Activated CD8-positive, alpha-beta T cell treated with anti-CD3 and anti-CD28 coated beads for 36 hours (primary cell): ENCODE results near the gene CUBN. TPM values are rescaled to one million over a fixed set of nuclear protein-coding genes. Genes with fewer than 3 reads are reported as not detected.

ENCODE experiments used
- ATAC-seq: fragments of 200-7000 bp; cut with Tn5 transposase; one replicate; pipeline ENCODE4 v1.10.0; 2021; ENCODE audit warnings: mild to moderate bottlenecking, moderate library complexity
- CTCF ChIA-PET: fragments of 350-600 bp; sonication (Branson Sonifier 250); formaldehyde crosslinking; loops from one replicate; lab custom pipeline; 2021; ENCODE audit warnings: antibody characterized with exemption; lab: Charles Lee
- POLR2A ChIA-PET: fragments of 350-600 bp; sonication (Branson Sonifier 250); formaldehyde crosslinking; loops from one replicate; lab custom pipeline; 2021; ENCODE audit warnings: antibody characterized with exemption; lab: Charles Lee
- DNase-seq: peaks from one replicate; pipeline ENCODE4 v3.0.0-alpha.2; 2020
- H3K27ac Mint-ChIP-seq: one replicate; pipeline ENCODE4 v1.8.0; 2021; ENCODE audit warnings: mild to moderate bottlenecking, mixed read lengths
- H3K27me3 Mint-ChIP-seq: one replicate; pipeline ENCODE4 v1.8.0; 2021; ENCODE audit warnings: mixed read lengths
- H3K36me3 Mint-ChIP-seq: one replicate; pipeline ENCODE4 v1.8.0; 2021; ENCODE audit warnings: low read depth, mixed read lengths
- H3K4me1 Mint-ChIP-seq: one replicate; pipeline ENCODE4 v1.8.0; 2021; ENCODE audit warnings: low read depth, mixed read lengths
- H3K4me3 Mint-ChIP-seq: one replicate; pipeline ENCODE4 v1.8.0; 2021; ENCODE audit warnings: mild to moderate bottlenecking, moderate library complexity, mixed read lengths
- H3K9me3 Mint-ChIP-seq: one replicate; pipeline ENCODE4 v1.8.0; 2021; ENCODE audit warnings: mixed read lengths
- CTCF ChIP-seq: fragments of 200-600 bp; IDR thresholded peaks from one replicate; pipeline ENCODE4 v1.8.0; 2022; ENCODE audit warnings: antibody characterized with exemption, mild to moderate bottlenecking
- intact Hi-C: fragments of 100-400 bp; cut with micrococcal nuclease; formaldehyde crosslinking; loops from one replicate; pipeline ENCODE4 v1.10.0; 2022
- total RNA-seq, 2 experiments: library from RNA; stranded (reverse); gene quantifications; one replicate each; pipeline ENCODE4 v1.2.3, GENCODE V29; 2021

CUBN gene
- total RNA-seq, 2 experiments from 2014 or later = 0.38 to 0.65 TPM

GRCh38 chr10:16923309-16923708 is 206.3 kb downstream of the CUBN start:
- intact Hi-C loops = no loop called here
- H3K4me1 Mint-ChIP-seq = no peaks in the 10 kb centered on the region
- H3K36me3 Mint-ChIP-seq = peaks cover 2% of the 10 kb centered on the region
- no peak overlapping the region for H3K4me3 Mint-ChIP-seq
- no peak for TF ChIP-seq CTCF
- DNase-seq = no peak
- H3K9me3 Mint-ChIP-seq = no peaks in the 10 kb centered on the region
- ATAC-seq = no peak
- ChIA-PET POLR2A (no interaction called here), CTCF (no interaction called here)
- H3K27me3 Mint-ChIP-seq = no peaks in the 10 kb centered on the region
- no peak overlapping the region for H3K27ac Mint-ChIP-seq

GRCh38 chr10:16919121-16919982 is 210.3 kb downstream of the CUBN start:
- H3K9me3 Mint-ChIP-seq = no peaks in the 10 kb centered on the region
- intact Hi-C loops = no loop called here
- POLR2A ChIA-PET = no interaction called here
- no peaks in the 10 kb centered on the region for H3K4me1 Mint-ChIP-seq
- ATAC-seq = no peak
- CTCF ChIA-PET = no interaction called here
- no peak for TF ChIP-seq CTCF
- H3K27me3 Mint-ChIP-seq = no peaks in the 10 kb centered on the region
- no peak overlapping the region for H3K27ac Mint-ChIP-seq
- no peak overlapping the region for H3K4me3 Mint-ChIP-seq
- no peaks in the 10 kb centered on the region for H3K36me3 Mint-ChIP-seq
- no peak for DNase-seq

DNA sequence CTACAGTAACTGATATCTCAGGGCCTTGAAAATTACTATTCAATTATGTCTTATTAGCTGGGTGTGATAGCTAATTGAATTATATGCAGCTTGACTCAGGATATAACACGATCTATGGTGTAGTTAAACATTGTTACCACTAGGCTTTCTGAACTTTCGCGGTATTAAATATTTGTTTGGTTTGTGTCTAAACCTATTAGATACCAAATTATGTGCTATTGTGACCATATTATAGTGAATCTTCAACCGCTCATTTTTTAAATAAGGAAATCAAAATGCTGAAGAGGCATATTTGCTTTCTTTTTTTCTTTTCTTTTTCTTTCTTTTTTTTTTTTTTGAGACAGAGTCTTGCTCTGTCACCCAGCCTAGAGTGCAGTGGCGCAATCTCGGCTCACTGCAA is 213.1 kb downstream of the CUBN start:
- no peak for ATAC-seq
- no peak overlapping the region for H3K27ac Mint-ChIP-seq
- no peaks in the 10 kb centered on the region for H3K4me1 Mint-ChIP-seq
- intact Hi-C loops = no loop called here
- no peak overlapping the region for H3K4me3 Mint-ChIP-seq
- no peak for DNase-seq
- no peak for TF ChIP-seq CTCF
- ChIA-PET POLR2A (no interaction called here), CTCF (interaction anchor here (1.2 to 1.7 kb wide), 2 partner anchors 12 to 340 kb away, joined by 3 to 7 read pairs; no protein-coding TSS in a partner anchor)
- H3K9me3 Mint-ChIP-seq = no peaks in the 10 kb centered on the region
- H3K36me3 Mint-ChIP-seq = peaks cover 4% of the 10 kb centered on the region
- no peaks in the 10 kb centered on the region for H3K27me3 Mint-ChIP-seq

GRCh38 chr10:16915300-16915699 is 214.3 kb downstream of the CUBN start:
- intact Hi-C loops = no loop called here
- DNase-seq = no peak
- no peak for TF ChIP-seq CTCF
- peak; percentile 62 for ATAC-seq
- peaks cover 4% of the 10 kb centered on the region for H3K36me3 Mint-ChIP-seq
- H3K4me1 Mint-ChIP-seq = peaks cover 6% of the 10 kb centered on the region
- CTCF ChIA-PET = interaction anchor here (1.2 to 1.7 kb wide), 2 partner anchors 11 to 341 kb away, joined by 3 to 7 read pairs; no protein-coding TSS in a partner anchor
- H3K4me3 Mint-ChIP-seq = no peak overlapping the region
- peak overlapping the region; percentile 7 for H3K27ac Mint-ChIP-seq
- H3K9me3 Mint-ChIP-seq = no peaks in the 10 kb centered on the region
- POLR2A ChIA-PET = no interaction called here
- H3K27me3 Mint-ChIP-seq = no peaks in the 10 kb centered on the region

DNA sequence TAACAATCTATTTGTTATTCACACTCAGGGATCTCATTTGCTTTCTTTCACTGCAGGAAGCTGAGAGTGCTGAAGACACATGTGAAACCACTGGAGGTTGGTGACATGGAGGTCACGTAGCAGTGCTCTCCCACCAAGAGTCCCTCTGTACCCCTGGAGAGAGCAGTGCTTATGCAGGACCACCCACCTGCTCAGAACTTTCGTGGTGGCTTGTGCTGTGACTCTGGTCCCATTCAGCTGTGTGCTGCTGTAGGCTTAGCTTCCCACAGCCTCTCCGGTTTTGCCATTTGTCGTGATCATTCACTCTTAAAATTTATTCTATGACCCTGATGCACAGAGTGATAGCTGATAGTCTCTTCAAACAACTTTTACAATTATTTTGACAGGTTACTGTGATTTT is 216.3 kb downstream of the CUBN start:
- ChIA-PET POLR2A (no interaction called here), CTCF (no interaction called here)
- Mint-ChIP-seq H3K27ac (no peak overlapping the region), H3K4me3 (no peak overlapping the region), H3K4me1 (peaks cover 8% of the 10 kb centered on the region), H3K9me3 (no peaks in the 10 kb centered on the region), H3K36me3 (peaks cover 4% of the 10 kb centered on the region), H3K27me3 (no peaks in the 10 kb centered on the region)
- no peak for DNase-seq
- no peak for ATAC-seq
- no peak for TF ChIP-seq CTCF
- intact Hi-C loops = no loop called here
